Prostate gland (tissue), 2 donors: ENCODE results near the gene KRT33A. TPM values are rescaled to one million over a fixed set of nuclear protein-coding genes. Genes with fewer than 3 reads are reported as not detected.

Experiments
- DNase-seq: peaks from one replicate; pipeline ENCODE4 v3.0.0-alpha.2; 2019; ENCODE audit warnings: low spot score
- H3K27ac ChIP-seq, 2 donors: fragments of 200-600 bp; sonication (generic); 2 replicates each; pipeline ENCODE4 v1.5.1; 2017 to 2019
- H3K27me3 ChIP-seq: fragments of 200-600 bp; sonication (generic); replicated peaks from 2 replicates; pipeline ENCODE4 v1.5.1; 2019; ENCODE audit not compliant: insufficient read depth
- H3K36me3 ChIP-seq, 2 donors: fragments of 200-600 bp; sonication (generic); 1 replicate in 1 of 2; 2 replicates in 1 of 2; pipeline versions ENCODE4 v1.5.1 to v1.8.1; 2017 to 2019
- H3K4me1 ChIP-seq: fragments of 200-600 bp; sonication (generic); replicated peaks from 2 replicates; pipeline ENCODE4 v1.5.1; 2019
- H3K4me3 ChIP-seq, 2 donors: fragments of 200-600 bp; sonication (generic); 2 replicates each; pipeline ENCODE4 v1.5.1; 2017 to 2019
- H3K9me3 ChIP-seq: fragments of 200-600 bp; sonication (generic); 2 replicates; pipeline ENCODE4 v1.5.1; 2017
- CTCF ChIP-seq, 4 experiments: fragments of 200-600 bp in 2 of 4; fragments of 450-650 bp in 2 of 4; sonication (generic) in 2 of 4; IDR thresholded peaks; 1 replicate in 3 of 4; 2 replicates in 1 of 4; pipeline ENCODE4 v1.5.1; 2016 to 2019; ENCODE audit warnings: antibody characterized with exemption in 4 of 4, mild to moderate bottlenecking in 2 of 4, moderate library complexity in 2 of 4
- POLR2A ChIP-seq: fragments of 450-650 bp; IDR thresholded peaks from one replicate; pipeline ENCODE4 v1.6.1; 2016; ENCODE audit warnings: antibody characterized with exemption, mild to moderate bottlenecking
- POLR2AphosphoS5 ChIP-seq: sonication (generic); formaldehyde crosslinking; IDR thresholded peaks from one replicate; pipeline ENCODE4 v1.6.1; 2017; ENCODE audit warnings: antibody characterized with exemption
- WGBS: methylation state at CpG from one replicate; pipeline ENCODE4 v1.1.5; 2018; 5-methylcytosine and 5-hydroxymethylcytosine counted together
- intact Hi-C: fragments of 100-400 bp; cut with DNase I; formaldehyde crosslinking; loops from one replicate; pipeline ENCODE4 v1.14.2; 2022
- total RNA-seq, 2 donors: library from RNA; depleted of rRNA; stranded (reverse); fragments of >200 nt; gene quantifications; one replicate each; pipeline ENCODE4 v1.1.0, GENCODE V29; 2016

The KRT33A gene
- total RNA-seq, 2 donors from 2014 or later: not detected

GRCh38 chr17:41315814-41316445, 34.7 kb downstream of the KRT33A start:
- no peaks in the 10 kb centered on the region for H3K27me3 ChIP-seq
- no peak overlapping the region for H3K4me3 ChIP-seq
- H3K36me3 ChIP-seq: no peaks in the 10 kb centered on the region
- H3K27ac ChIP-seq: no peak overlapping the region
- no peaks in the 10 kb centered on the region for H3K9me3 ChIP-seq
- no peaks in the 10 kb centered on the region for H3K4me1 ChIP-seq
- intact Hi-C loops: no loop called here
- DNase-seq: no peak
- WGBS: 75% methylated on average over 17 of the region's 17 CpGs
- TF ChIP-seq POLR2A (no peak), CTCF (IDR thresholded peaks at IDR 0.05) (no peak), POLR2AphosphoS5 (no peak)

- WGBS: 82% methylated on average over 23 of the region's 24 CpGs
- Histone ChIP-seq H3K36me3 (no peaks in the 10 kb centered on the region), H3K9me3 (no peaks in the 10 kb centered on the region), H3K27me3 (no peaks in the 10 kb centered on the region), H3K4me1 (no peaks in the 10 kb centered on the region), H3K27ac (no peak within 1 kb of the TSS), H3K4me3 (no peak within 1 kb of the TSS)
- DNase-seq: no peak
- intact Hi-C loops: no loop called here
- TF ChIP-seq CTCF (IDR thresholded peaks at IDR 0.05) (no peak), POLR2A (no peak), POLR2AphosphoS5 (no peak)
Measured at GRCh38 chr17:41315204-41315794, 35.3 kb downstream of the KRT33A start, which contains the start of gene KRTAP17-1. TSS of gene KRTAP17-1 (minus strand) at chr17:41315710. CDS start at chr17:41315650, 60 bp downstream.

GRCh38 chr17:41311111-41311510, 39.5 kb downstream of the KRT33A start:
- no peaks in the 10 kb centered on the region for H3K27me3 ChIP-seq
- H3K36me3 ChIP-seq: no peaks in the 10 kb centered on the region
- intact Hi-C loops: no loop called here
- H3K4me1 ChIP-seq: no peaks in the 10 kb centered on the region
- no peak for DNase-seq
- H3K4me3 ChIP-seq: no peak overlapping the region
- H3K27ac ChIP-seq: no peak overlapping the region
- no peaks in the 10 kb centered on the region for H3K9me3 ChIP-seq
- 95% methylated on average over 1 of the region's 1 CpG for WGBS
- no peak for TF ChIP-seq CTCF (IDR thresholded peaks at IDR 0.05)
- TF ChIP-seq POLR2A: no peak
- no peak for TF ChIP-seq POLR2AphosphoS5

GRCh38 chr17:41308918-41309359, 41.7 kb downstream of the KRT33A start, which contains the start of gene KRTAP16-1:
TSS of gene KRTAP16-1 (minus strand) at chr17:41309309. CDS start at chr17:41309253, 56 bp downstream.
- Histone ChIP-seq H3K4me3 (no peak within 1 kb of the TSS), H3K9me3 (no peaks in the 10 kb centered on the region), H3K36me3 (no peaks in the 10 kb centered on the region), H3K27ac (no peak within 1 kb of the TSS), H3K27me3 (no peaks in the 10 kb centered on the region), H3K4me1 (no peaks in the 10 kb centered on the region)
- TF ChIP-seq POLR2A: no peak
- no peak for TF ChIP-seq POLR2AphosphoS5
- no peak for TF ChIP-seq CTCF (IDR thresholded peaks at IDR 0.05)
- intact Hi-C loops: no loop called here
- DNase-seq: no peak
- WGBS: 69% methylated on average over 7 of the region's 7 CpGs
